Measurements from ENCODE around the gene DRC1. TPM values are rescaled to one million over a fixed set of nuclear protein-coding genes. Genes with fewer than 3 reads are reported as not detected.

Gene DRC1
- total RNA-seq, 1 experiment from 2014 or later, result not detected

- ChIA-PET POLR2A (no interaction called here), RAD21 (ENCODE audit: low non-redundant PET in 1 of 2, low total read pairs in 2 of 2, uncharacterized antibody in 2 of 2, unreplicated experiment in 2 of 2) (no interaction called here), CTCF (no interaction called here)
- Histone ChIP-seq H3K9me2 (ENCODE audit: insufficient read depth) (no peaks in the 10 kb centered on the region), H3K4me1 (ENCODE audit: control insufficient read depth in 1 of 2, insufficient read depth in 2 of 2, low read length in 2 of 2) (no peaks in the 10 kb centered on the region), H3K9me3 (ENCODE audit: control insufficient read depth in 1 of 2, insufficient read depth in 1 of 2, low read depth in 1 of 2, low read length in 2 of 2) (no peaks in the 10 kb centered on the region), H4K20me1 (ENCODE audit: insufficient read depth) (no peaks in the 10 kb centered on the region), H3K27ac (ENCODE audit: low read depth, low read length) (no peak overlapping the region), H2AFZ (ENCODE audit: low read depth, low read length, poor library complexity, severe bottlenecking) (no peak overlapping the region), H3K4me3 (replicated peaks in 1 of 2; ENCODE audit: low read depth in 1 of 2, low read length in 2 of 2) (no peak overlapping the region), H3K4me2 (ENCODE audit: low read length) (no peak overlapping the region), H3K27me3 (ENCODE audit: insufficient read depth, low read length) (no peaks in the 10 kb centered on the region; the same call in 1 of the 2 replicates), H3K79me2 (ENCODE audit: insufficient read depth, low read length) (no peaks in the 10 kb centered on the region), H3K36me3 (ENCODE audit: control insufficient read depth in 1 of 2, insufficient read depth in 2 of 2, low read length in 2 of 2) (no peaks in the 10 kb centered on the region), H3K9ac (ENCODE audit: low read length) (no peak overlapping the region)
- TF ChIP-seq ZNF274 (IDR thresholded peaks at IDR 0.05; ENCODE audit: low read depth, low read length), result no peak
- no peak for TF ChIP-seq SIN3A (IDR thresholded peaks at IDR 0.05; ENCODE audit: low read depth)
- no peak for TF ChIP-seq ZFX (IDR thresholded peaks at IDR 0.05)
- no peak for TF ChIP-seq SP1 (IDR thresholded peaks at IDR 0.05; ENCODE audit: low read depth)
- TF ChIP-seq TCF7L2 (IDR thresholded peaks at IDR 0.05; ENCODE audit: borderline replicate concordance, extremely low read depth, insufficient read depth, insufficient read length), result no peak
- no peak for TF ChIP-seq REST (IDR thresholded peaks at IDR 0.05; ENCODE audit: low read depth)
- TF ChIP-seq RAD21 (IDR thresholded peaks at IDR 0.05; ENCODE audit: low read depth), result no peak
- TF ChIP-seq CEBPB (IDR thresholded peaks at IDR 0.05; ENCODE audit: low read depth), result no peak
- no peak for TF ChIP-seq CBX3 (IDR thresholded peaks at IDR 0.05; ENCODE audit: low read depth)
- TF ChIP-seq POLR2AphosphoS5 (IDR thresholded peaks at IDR 0.05; ENCODE audit: low read depth, low read length), result no peak
- TF ChIP-seq ATF3 (IDR thresholded peaks at IDR 0.05), result no peak
- intact Hi-C loops (cut with micrococcal nuclease), result no loop called here
- BruUV-seq (replicated peaks), result no TSS peak
- ATAC-seq, result no peak
- no peak for DNase-seq (ENCODE audit: low read depth, low spot score)
Measured at GRCh38 chr2:26442301-26442700, 40.6 kb downstream of the DRC1 start.
